MM.1S (cell line): ENCODE data around the gene SCRN2.

Experiments used
- DNase-seq: peaks from one replicate; pipeline ENCODE4 v3.0.0-alpha.2; 2015
- H2AFZ ChIP-seq: fragments of 300-600 bp; sonication (generic); 2 replicates; pipeline ENCODE4 v1.6.0; 2016; ENCODE audit warnings: antibody characterized with exemption, low read length
- H3F3A ChIP-seq: fragments of 300-600 bp; sonication (generic); 2 replicates; pipeline ENCODE4 v1.6.1; 2016; ENCODE audit warnings: mild to moderate bottlenecking, antibody characterized with exemption, low read length, moderate library complexity, mixed read lengths; ENCODE audit not compliant: insufficient read depth
- H3K27ac ChIP-seq: fragments of 300-600 bp; sonication (generic); 2 replicates; pipeline ENCODE4 v1.5.1; 2016; ENCODE audit warnings: mild to moderate bottlenecking, low read length
- H3K27me3 ChIP-seq: fragments of 300-600 bp; sonication (generic); replicated peaks from 2 replicates; pipeline ENCODE4 v1.6.0; 2016; ENCODE audit warnings: low read length; ENCODE audit not compliant: insufficient read depth
- H3K36me3 ChIP-seq: fragments of 300-600 bp; sonication (generic); replicated peaks from 2 replicates; pipeline ENCODE4 v1.6.1; 2016; ENCODE audit warnings: mild to moderate bottlenecking, low read length, mixed read lengths; ENCODE audit not compliant: insufficient read depth
- H3K4me1 ChIP-seq: fragments of 300-600 bp; sonication (generic); 2 replicates; pipeline ENCODE4 v1.6.1; 2016; ENCODE audit warnings: low read length, mixed read lengths
- H3K4me2 ChIP-seq: fragments of 300-600 bp; sonication (generic); 2 replicates; pipeline ENCODE4 v1.6.0; 2016; ENCODE audit warnings: low read depth, low read length
- H3K4me3 ChIP-seq: fragments of 300-600 bp; sonication (generic); 2 replicates; pipeline ENCODE4 v1.5.1; 2016; ENCODE audit warnings: low read length, mixed read lengths
- H3K79me2 ChIP-seq: fragments of 300-600 bp; sonication (generic); 2 replicates; pipeline ENCODE4 v1.6.1; 2016; ENCODE audit warnings: mixed run types, low read length, mixed read lengths
- H3K9ac ChIP-seq: fragments of 300-600 bp; sonication (generic); 2 replicates; pipeline ENCODE4 v1.6.1; 2016; ENCODE audit warnings: low read length, mixed read lengths
- H3K9me2 ChIP-seq: fragments of 300-600 bp; sonication (generic); replicated peaks from 2 replicates; pipeline ENCODE4 v1.6.1; 2016; ENCODE audit warnings: mild to moderate bottlenecking, low read length, mixed read lengths; ENCODE audit not compliant: insufficient read depth
- H3K9me3 ChIP-seq: fragments of 300-600 bp; sonication (generic); replicated peaks from 2 replicates; pipeline ENCODE4 v1.6.1; 2016; ENCODE audit warnings: mild to moderate bottlenecking, low read length, mixed read lengths; ENCODE audit not compliant: insufficient read depth
- H4K20me1 ChIP-seq: fragments of 300-600 bp; sonication (generic); 2 replicates; pipeline ENCODE4 v1.6.1; 2016; ENCODE audit warnings: mild to moderate bottlenecking, low read length, moderate library complexity, mixed read lengths; ENCODE audit not compliant: insufficient read depth
- EZH2 ChIP-seq: fragments of 300-600 bp; sonication (generic); optimal IDR thresholded peaks from 2 replicates; pipeline ENCODE3; 2017; ENCODE audit warnings: low read depth, mild to moderate bottlenecking, antibody characterized with exemption, low read length, mixed read lengths
- EZH2phosphoT487 ChIP-seq: fragments of 300-600 bp; sonication (generic); IDR thresholded peaks from 2 replicates; pipeline ENCODE4 v1.6.1; 2018; ENCODE audit warnings: antibody characterized with exemption, low read length
- TF ChIP-seq, protein P1 (sequence below): fragments of 300-600 bp; sonication (generic); IDR thresholded peaks from 2 replicates; pipeline ENCODE4 v1.5.1; 2016; ENCODE audit warnings: antibody characterized with exemption, low read length, mixed read lengths

The SCRN2 gene

DNA sequence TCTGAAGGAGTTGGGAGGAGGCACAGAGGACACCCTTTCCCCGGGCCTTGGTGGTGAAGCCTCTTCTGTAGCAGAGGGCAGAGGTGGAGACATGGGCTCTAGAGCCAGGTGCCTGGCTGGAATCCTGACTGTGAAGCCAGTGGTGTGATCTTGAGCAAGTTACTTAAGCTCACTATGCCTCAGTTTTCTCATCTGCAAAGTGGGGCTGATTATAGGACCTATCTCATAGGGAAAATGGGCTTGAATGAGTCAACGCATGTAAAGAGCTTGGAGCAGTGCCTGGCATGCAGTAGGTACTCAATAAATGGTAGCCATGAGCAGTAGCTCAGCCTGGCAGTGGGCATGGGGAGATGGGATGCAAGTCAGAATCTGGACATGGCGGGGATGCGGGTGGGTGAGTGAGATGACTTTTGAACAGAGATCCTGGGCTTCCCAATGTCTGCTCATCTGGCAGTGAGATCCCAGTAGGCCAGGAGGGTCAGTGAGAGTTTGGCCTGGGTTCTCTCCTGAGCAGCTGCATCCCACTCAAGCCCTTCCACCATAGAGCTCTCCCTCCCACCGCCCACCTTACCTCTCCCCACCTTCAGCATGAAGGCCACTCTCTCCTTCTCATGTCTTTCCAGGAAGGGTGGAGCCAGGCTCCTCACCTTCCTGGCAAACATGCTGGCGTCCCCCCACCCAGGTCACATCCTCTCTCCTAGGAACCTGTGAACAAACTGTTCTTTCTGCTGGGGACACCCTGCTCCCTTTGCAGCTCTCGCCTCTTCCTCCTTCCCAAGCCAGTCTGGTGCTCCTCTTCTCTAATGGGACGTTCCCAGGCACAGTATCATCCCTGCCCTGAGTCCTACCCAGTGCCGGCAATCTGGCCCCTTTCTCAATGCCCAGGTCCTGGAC, 41.9 kb upstream of the SCRN2 start:
- Histone ChIP-seq H3K4me1 (no peaks in the 10 kb centered on the region), H3K4me3 (peak overlapping the region; percentile 30; the same call in 1 of the 2 replicates)
- DNase-seq = no peak

DNA sequence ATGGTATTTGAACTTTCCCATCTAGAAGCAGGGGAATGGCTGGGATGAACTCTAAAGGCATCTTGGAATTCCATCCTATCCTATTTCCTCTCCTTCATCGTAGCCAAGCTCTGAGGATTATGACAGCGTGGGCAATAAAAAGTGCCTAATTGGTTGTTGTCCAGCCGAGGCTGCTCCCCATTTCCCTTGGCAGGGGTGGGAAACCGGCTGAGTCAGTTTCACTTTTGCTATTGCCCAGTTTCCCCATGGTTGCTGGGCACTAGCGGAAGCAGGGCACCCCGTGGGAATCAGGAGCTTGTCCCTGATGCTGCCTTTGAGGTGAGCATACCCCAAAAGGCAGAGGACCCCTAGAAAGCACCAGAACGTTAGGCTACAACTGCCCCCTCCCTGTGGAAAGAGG, 41.2 kb upstream of the SCRN2 start:
- peak overlapping the region; percentile 30 for H3K4me3 ChIP-seq
- no peak overlapping the region for H3K9ac ChIP-seq
- peaks cover 43% of the 10 kb centered on the region for H3K27me3 ChIP-seq
- H3K79me2 ChIP-seq = no peaks in the 10 kb centered on the region
- no peaks in the 10 kb centered on the region for H3K36me3 ChIP-seq
- no peak for DNase-seq
- no peaks in the 10 kb centered on the region for H4K20me1 ChIP-seq
- H3F3A ChIP-seq = no peaks in the 10 kb centered on the region
- no peaks in the 10 kb centered on the region for H3K9me2 ChIP-seq
- TF ChIP-seq EZH2 (no peak), EZH2phosphoT487 (no peak)
- TF ChIP-seq, protein P1, sequence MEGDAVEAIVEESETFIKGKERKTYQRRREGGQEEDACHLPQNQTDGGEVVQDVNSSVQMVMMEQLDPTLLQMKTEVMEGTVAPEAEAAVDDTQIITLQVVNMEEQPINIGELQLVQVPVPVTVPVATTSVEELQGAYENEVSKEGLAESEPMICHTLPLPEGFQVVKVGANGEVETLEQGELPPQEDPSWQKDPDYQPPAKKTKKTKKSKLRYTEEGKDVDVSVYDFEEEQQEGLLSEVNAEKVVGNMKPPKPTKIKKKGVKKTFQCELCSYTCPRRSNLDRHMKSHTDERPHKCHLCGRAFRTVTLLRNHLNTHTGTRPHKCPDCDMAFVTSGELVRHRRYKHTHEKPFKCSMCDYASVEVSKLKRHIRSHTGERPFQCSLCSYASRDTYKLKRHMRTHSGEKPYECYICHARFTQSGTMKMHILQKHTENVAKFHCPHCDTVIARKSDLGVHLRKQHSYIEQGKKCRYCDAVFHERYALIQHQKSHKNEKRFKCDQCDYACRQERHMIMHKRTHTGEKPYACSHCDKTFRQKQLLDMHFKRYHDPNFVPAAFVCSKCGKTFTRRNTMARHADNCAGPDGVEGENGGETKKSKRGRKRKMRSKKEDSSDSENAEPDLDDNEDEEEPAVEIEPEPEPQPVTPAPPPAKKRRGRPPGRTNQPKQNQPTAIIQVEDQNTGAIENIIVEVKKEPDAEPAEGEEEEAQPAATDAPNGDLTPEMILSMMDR = no peak
- H3K27ac ChIP-seq = no peak overlapping the region
- H2AFZ ChIP-seq = peak overlapping the region; percentile 25; the same call in 1 of the 2 replicates
- H3K9me3 ChIP-seq = no peaks in the 10 kb centered on the region
- H3K4me1 ChIP-seq = no peaks in the 10 kb centered on the region
- H3K4me2 ChIP-seq = peak overlapping the region; percentile 55

More for the DNA sequence above, 41.9 kb upstream of the SCRN2 start:
- Histone ChIP-seq H3F3A (no peaks in the 10 kb centered on the region), H3K27ac (no peak overlapping the region), H2AFZ (0 out of 2 replicates have a peak overlapping the region, but pooled peaks have one; percentile 25), H3K9me3 (no peaks in the 10 kb centered on the region), H3K9ac (no peak overlapping the region), H3K9me2 (no peaks in the 10 kb centered on the region), H4K20me1 (no peaks in the 10 kb centered on the region), H3K36me3 (no peaks in the 10 kb centered on the region), H3K4me2 (peak overlapping the region; percentile 55), H3K27me3 (peaks cover 36% of the 10 kb centered on the region), H3K79me2 (no peaks in the 10 kb centered on the region)
- TF ChIP-seq, protein P1 = no peak
- no peak for TF ChIP-seq EZH2phosphoT487
- TF ChIP-seq EZH2 = no peak

DNA sequence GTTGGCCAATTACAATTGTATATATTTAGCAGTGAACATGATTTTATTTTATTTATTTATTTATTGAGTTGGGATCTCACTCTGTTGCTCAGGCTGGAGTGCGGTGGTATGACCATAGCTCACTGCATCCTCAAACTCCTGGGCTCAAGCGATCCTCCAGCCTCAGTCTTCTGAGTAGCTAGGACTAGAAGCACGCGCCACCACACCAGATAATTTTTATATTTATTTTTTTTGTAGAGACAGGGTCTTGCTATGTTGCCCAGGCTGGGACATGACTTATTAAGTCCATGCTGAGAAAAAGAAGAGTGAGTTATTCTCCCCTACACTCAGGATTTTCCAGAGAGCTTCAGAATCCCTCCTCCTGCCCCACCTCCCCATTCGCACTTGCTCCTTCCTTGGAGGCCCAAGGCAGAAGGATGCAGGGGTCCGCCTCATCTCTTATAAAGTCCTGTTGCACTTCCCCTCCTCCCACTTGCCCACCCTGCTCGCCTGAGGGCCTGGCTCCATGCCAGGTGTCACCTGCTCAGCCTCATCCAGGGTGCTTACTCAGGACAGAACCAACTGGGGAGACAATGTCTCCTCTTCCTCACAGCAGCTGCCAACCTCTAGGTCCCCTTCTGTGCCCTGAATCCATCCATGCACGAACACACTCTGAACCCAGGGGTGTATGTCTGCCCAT, 38.8 kb upstream of the SCRN2 start:
- Histone ChIP-seq H3K4me3 (no peak overlapping the region), H3K9me3 (no peaks in the 10 kb centered on the region), H3F3A (no peaks in the 10 kb centered on the region), H3K4me2 (no peak overlapping the region), H3K79me2 (no peaks in the 10 kb centered on the region), H2AFZ (no peak overlapping the region), H3K4me1 (no peaks in the 10 kb centered on the region), H3K36me3 (no peaks in the 10 kb centered on the region), H3K9ac (no peak overlapping the region), H3K27ac (no peak overlapping the region), H4K20me1 (no peaks in the 10 kb centered on the region), H3K9me2 (no peaks in the 10 kb centered on the region), H3K27me3 (peaks cover 61% of the 10 kb centered on the region)
- no peak for DNase-seq
- no peak for TF ChIP-seq EZH2
- no peak for TF ChIP-seq EZH2phosphoT487
- TF ChIP-seq, protein P1 = no peak
